NCI-H128 (cell line): Measurements from ENCODE around the gene ZSCAN5B.

Experiments
- DNase-seq: peaks from one replicate; lab custom pipeline; 2025; ENCODE audit not compliant: unreplicated experiment; lab: John Stamatoyannopoulos, UW

Gene ZSCAN5B

GRCh38 chr19:56145698-56146097 lies 51.9 kb downstream of the ZSCAN5B start:
- DNase-seq: no peak

GRCh38 chr19:56144831-56145230 lies 52.8 kb downstream of the ZSCAN5B start:
- DNase-seq: no peak

- no peak for DNase-seq
Observed at GRCh38 chr19:56144376-56144775, 53.2 kb downstream of the ZSCAN5B start.

- no peak for DNase-seq
Observed at GRCh38 chr19:56142897-56143434, 54.6 kb downstream of the ZSCAN5B start.

GRCh38 chr19:56142087-56142787 lies 55.3 kb downstream of the ZSCAN5B start:
- no peak for DNase-seq

- no peak for DNase-seq
Observed at GRCh38 chr19:56141417-56141993, 56.1 kb downstream of the ZSCAN5B start.

- DNase-seq: peak; percentile 100
Observed at GRCh38 chr19:56140583-56141416, 56.8 kb downstream of the ZSCAN5B start, which contains the start of gene ZNF444. Gene ZNF444 (plus strand): TSS chr19:56141287. CDS start chr19:56146912, 5,625 bp downstream.

- DNase-seq: no peak
Observed at GRCh38 chr19:56139847-56140582, 57.6 kb downstream of the ZSCAN5B start.
